NCI-H2227 (cell line): ENCODE results near the gene BTBD6.
A peak's percentile ranks its signal among the peaks of the same experiment; 100 is the strongest.

ENCODE experiments used
- DNase-seq: peaks from one replicate; lab custom pipeline; 2025; ENCODE audit not compliant: unreplicated experiment; lab: John Stamatoyannopoulos, UW

Gene BTBD6

GRCh38 chr14:105248368-105249181, at the start of gene BTBD6:
BTBD6 (plus strand) TSS chr14:105248533; CDS start chr14:105248712, 179 bp downstream.
- DNase-seq: peak; percentile 89

GRCh38 chr14:105198588-105198987, 49.7 kb upstream of the BTBD6 start:
- no peak for DNase-seq

- no peak for DNase-seq
Observed at GRCh38 chr14:105199093-105199492, 49.2 kb upstream of the BTBD6 start.

GRCh38 chr14:105200074-105200473, 48.3 kb upstream of the BTBD6 start:
- no peak for DNase-seq

- DNase-seq: no peak
Observed at GRCh38 chr14:105200641-105201040, 47.7 kb upstream of the BTBD6 start.

- DNase-seq: no peak
Observed at GRCh38 chr14:105201156-105201924, 47.0 kb upstream of the BTBD6 start.

- no peak for DNase-seq
Observed at GRCh38 chr14:105201925-105202513, 46.3 kb upstream of the BTBD6 start.

- DNase-seq: peak; percentile 74
Observed at GRCh38 chr14:105203057-105203531, 45.2 kb upstream of the BTBD6 start.

- no peak for DNase-seq
Observed at GRCh38 chr14:105203701-105204100, 44.6 kb upstream of the BTBD6 start.

GRCh38 chr14:105204206-105204930, 44.0 kb upstream of the BTBD6 start:
- DNase-seq: no peak

GRCh38 chr14:105204931-105205672, 43.2 kb upstream of the BTBD6 start:
- no peak for DNase-seq

- DNase-seq: peak; percentile 36
Observed at GRCh38 chr14:105205673-105206208, 42.6 kb upstream of the BTBD6 start.

GRCh38 chr14:105206873-105207272, 41.5 kb upstream of the BTBD6 start:
- no peak for DNase-seq

GRCh38 chr14:105207460-105207901, 40.9 kb upstream of the BTBD6 start:
- DNase-seq: no peak

- no peak for DNase-seq
Observed at GRCh38 chr14:105207996-105208737, 40.2 kb upstream of the BTBD6 start.

- DNase-seq: no peak
Observed at GRCh38 chr14:105208738-105209075, 39.6 kb upstream of the BTBD6 start.

- DNase-seq: no peak
Observed at GRCh38 chr14:105209091-105209490, 39.2 kb upstream of the BTBD6 start.

- DNase-seq: no peak
Observed at GRCh38 chr14:105209646-105210045, 38.7 kb upstream of the BTBD6 start.

- DNase-seq: no peak
Observed at GRCh38 chr14:105210266-105211025, 37.9 kb upstream of the BTBD6 start.
